ENCODE data around the gene TNRC18.

DNA sequence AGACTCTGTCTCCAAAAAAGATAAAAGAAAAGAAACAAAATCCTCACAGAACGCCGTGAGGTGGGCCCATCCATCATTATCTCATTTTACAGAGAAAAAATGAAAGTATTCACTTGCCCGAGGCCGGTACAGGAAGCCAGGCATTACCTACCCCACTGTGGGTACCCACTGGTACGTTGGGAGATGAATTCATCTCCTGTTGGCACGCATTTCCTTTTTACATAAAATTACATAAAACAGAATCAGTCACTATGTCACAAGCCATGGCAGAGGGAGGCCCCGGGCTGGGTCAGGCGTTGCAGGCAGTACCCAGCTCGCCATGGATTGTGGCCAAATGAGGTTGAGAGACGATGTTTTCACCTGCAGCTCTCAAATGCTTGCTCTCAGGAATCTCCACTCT, 38.6 kb upstream of the TNRC18 start:
- TF ChIP-seq, protein P1, sequence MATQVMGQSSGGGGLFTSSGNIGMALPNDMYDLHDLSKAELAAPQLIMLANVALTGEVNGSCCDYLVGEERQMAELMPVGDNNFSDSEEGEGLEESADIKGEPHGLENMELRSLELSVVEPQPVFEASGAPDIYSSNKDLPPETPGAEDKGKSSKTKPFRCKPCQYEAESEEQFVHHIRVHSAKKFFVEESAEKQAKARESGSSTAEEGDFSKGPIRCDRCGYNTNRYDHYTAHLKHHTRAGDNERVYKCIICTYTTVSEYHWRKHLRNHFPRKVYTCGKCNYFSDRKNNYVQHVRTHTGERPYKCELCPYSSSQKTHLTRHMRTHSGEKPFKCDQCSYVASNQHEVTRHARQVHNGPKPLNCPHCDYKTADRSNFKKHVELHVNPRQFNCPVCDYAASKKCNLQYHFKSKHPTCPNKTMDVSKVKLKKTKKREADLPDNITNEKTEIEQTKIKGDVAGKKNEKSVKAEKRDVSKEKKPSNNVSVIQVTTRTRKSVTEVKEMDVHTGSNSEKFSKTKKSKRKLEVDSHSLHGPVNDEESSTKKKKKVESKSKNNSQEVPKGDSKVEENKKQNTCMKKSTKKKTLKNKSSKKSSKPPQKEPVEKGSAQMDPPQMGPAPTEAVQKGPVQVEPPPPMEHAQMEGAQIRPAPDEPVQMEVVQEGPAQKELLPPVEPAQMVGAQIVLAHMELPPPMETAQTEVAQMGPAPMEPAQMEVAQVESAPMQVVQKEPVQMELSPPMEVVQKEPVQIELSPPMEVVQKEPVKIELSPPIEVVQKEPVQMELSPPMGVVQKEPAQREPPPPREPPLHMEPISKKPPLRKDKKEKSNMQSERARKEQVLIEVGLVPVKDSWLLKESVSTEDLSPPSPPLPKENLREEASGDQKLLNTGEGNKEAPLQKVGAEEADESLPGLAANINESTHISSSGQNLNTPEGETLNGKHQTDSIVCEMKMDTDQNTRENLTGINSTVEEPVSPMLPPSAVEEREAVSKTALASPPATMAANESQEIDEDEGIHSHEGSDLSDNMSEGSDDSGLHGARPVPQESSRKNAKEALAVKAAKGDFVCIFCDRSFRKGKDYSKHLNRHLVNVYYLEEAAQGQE (IDR thresholded peaks at IDR 0.05; ENCODE audit: borderline replicate concordance), result no peak
- TF ChIP-seq, protein P2, sequence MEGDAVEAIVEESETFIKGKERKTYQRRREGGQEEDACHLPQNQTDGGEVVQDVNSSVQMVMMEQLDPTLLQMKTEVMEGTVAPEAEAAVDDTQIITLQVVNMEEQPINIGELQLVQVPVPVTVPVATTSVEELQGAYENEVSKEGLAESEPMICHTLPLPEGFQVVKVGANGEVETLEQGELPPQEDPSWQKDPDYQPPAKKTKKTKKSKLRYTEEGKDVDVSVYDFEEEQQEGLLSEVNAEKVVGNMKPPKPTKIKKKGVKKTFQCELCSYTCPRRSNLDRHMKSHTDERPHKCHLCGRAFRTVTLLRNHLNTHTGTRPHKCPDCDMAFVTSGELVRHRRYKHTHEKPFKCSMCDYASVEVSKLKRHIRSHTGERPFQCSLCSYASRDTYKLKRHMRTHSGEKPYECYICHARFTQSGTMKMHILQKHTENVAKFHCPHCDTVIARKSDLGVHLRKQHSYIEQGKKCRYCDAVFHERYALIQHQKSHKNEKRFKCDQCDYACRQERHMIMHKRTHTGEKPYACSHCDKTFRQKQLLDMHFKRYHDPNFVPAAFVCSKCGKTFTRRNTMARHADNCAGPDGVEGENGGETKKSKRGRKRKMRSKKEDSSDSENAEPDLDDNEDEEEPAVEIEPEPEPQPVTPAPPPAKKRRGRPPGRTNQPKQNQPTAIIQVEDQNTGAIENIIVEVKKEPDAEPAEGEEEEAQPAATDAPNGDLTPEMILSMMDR (IDR thresholded peaks at IDR 0.05; ENCODE audit: poor library complexity, severe bottlenecking), result no peak
- TF ChIP-seq SMC3 (conservative IDR thresholded peaks at IDR 0.05; ENCODE audit: poor library complexity), result no peak
- TF ChIP-seq POLR2AphosphoS5 (IDR thresholded peaks at IDR 0.05), result no peak
- TF ChIP-seq EZH2 (IDR thresholded peaks at IDR 0.05; ENCODE audit: borderline replicate concordance, insufficient read depth, low read length, poor library complexity, severe bottlenecking), result no peak
- TF ChIP-seq RAD21 (conservative IDR thresholded peaks at IDR 0.05), result no peak
